GM12864 (cell line): Measurements from ENCODE around the gene PIK3R4.

Source experiments
- DNase-seq: peaks from one replicate; pipeline ENCODE4 v3.0.0-alpha.2; 2011; ENCODE audit warnings: low read depth
- H3K4me3 ChIP-seq: 2 replicates; pipeline ENCODE4 v1.5.1; 2011; ENCODE audit warnings: mild to moderate bottlenecking, low read depth, low read length, control low read depth
- CTCF ChIP-seq: IDR thresholded peaks from 2 replicates; pipeline ENCODE4 v1.5.1; 2011; ENCODE audit warnings: low read depth, mild to moderate bottlenecking, moderate library complexity, low read length, control low read depth, inconsistent platforms; ENCODE audit errors: missing control alignments

PIK3R4 gene

GRCh38 chr3:130783629-130784028, 37.0 kb upstream of the PIK3R4 start:
- TF ChIP-seq CTCF = no peak
- H3K4me3 ChIP-seq = no peak overlapping the region
- no peak for DNase-seq

GRCh38 chr3:130779486-130779885, 32.9 kb upstream of the PIK3R4 start:
- no peak overlapping the region for H3K4me3 ChIP-seq
- no peak for TF ChIP-seq CTCF
- no peak for DNase-seq

GRCh38 chr3:130779031-130779430, 32.4 kb upstream of the PIK3R4 start:
- no peak for TF ChIP-seq CTCF
- no peak overlapping the region for H3K4me3 ChIP-seq
- DNase-seq = peak; percentile 22

GRCh38 chr3:130773366-130773765, 26.7 kb upstream of the PIK3R4 start:
- TF ChIP-seq CTCF = no peak
- no peak overlapping the region for H3K4me3 ChIP-seq
- no peak for DNase-seq

- DNase-seq = no peak
- TF ChIP-seq CTCF = no peak
- H3K4me3 ChIP-seq = no peak overlapping the region
Observed at GRCh38 chr3:130772129-130772528, 25.5 kb upstream of the PIK3R4 start.

- no peak overlapping the region for H3K4me3 ChIP-seq
- no peak for TF ChIP-seq CTCF
- no peak for DNase-seq
Observed at GRCh38 chr3:130770644-130771043, 24.0 kb upstream of the PIK3R4 start.

- no peak for TF ChIP-seq CTCF
- no peak for DNase-seq
- H3K4me3 ChIP-seq = no peak overlapping the region
Observed at GRCh38 chr3:130761730-130762311, 15.2 kb upstream of the PIK3R4 start.
